ENCODE measurements around the gene SLC6A18.
"Not testable (repeated sequence)": the region's sequence is repeated elsewhere in the genome, so short reads cannot be mapped to it uniquely, and the experiment has no call there.

SLC6A18 gene

GRCh38 chr5:1216918-1217295 is 8.3 kb upstream of the SLC6A18 start:
- DNase-seq: no peak

GRCh38 chr5:1217596-1218206 is 7.5 kb upstream of the SLC6A18 start:
- DNase-seq: no peak

DNA sequence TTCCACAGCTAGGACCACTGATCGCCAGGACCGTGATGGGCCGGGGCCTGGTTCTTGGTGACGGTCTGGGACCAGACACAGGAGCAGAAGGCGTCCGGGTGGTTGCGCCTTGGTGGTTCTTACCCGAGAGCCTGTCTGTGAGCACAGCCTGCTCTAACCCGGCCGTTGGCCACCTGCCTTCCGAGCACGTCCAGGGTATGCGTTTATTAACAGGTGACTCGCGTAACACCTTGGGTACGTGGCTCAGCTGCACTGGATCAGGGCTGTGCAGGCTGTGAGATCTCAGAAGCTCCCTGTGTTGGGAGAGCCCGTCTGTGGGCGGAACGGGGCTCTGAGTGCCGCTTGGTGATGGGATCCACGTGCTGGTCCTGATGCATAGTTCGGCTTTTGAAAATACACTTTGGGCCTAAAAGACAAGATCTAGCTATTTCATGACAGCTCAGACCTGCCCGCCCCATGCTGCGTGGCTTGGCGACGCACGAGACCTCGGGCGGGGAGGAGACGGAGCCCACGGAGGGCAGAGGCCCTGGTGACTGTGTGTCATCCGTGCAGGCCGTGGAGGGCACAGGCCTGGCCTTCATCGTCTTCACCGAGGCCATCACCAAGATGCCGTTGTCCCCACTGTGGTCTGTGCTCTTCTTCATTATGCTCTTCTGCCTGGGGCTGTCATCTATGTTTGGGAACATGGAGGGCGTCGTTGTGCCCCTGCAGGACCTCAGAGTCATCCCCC is 6.7 kb upstream of the SLC6A18 start:
- no peak for DNase-seq

GRCh38 chr5:1219098-1219767 is 5.9 kb upstream of the SLC6A18 start:
- DNase-seq: no peak

DNA sequence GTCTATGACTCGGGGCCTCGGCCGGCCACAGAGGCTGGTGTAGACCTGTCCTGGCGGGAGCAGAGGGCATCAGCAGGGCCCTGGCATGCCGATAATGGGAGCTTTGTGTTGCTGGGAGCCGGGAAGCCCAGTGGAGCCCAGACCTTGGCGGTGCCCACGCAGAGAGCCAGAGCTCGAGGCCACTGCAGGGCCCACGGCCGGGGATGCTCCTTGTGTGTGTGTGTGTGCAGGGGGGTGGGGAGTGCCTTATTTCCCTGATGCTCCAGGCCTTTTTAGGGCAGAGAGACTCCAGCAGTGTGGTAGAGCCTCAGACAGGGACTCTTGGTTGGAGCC is 5.4 kb upstream of the SLC6A18 start:
- DNase-seq: no peak

GRCh38 chr5:1220351-1220750 is 4.8 kb upstream of the SLC6A18 start:
- DNase-seq: no peak

- no peak for DNase-seq
These were observed 4.3 kb upstream of the SLC6A18 start for GRCh38 chr5:1220831-1221230.

- DNase-seq: no peak
These were observed 3.5 kb upstream of the SLC6A18 start for GRCh38 chr5:1221721-1222120.

- no peak for DNase-seq
These were observed 3.0 kb upstream of the SLC6A18 start for GRCh38 chr5:1222147-1222546.

DNA sequence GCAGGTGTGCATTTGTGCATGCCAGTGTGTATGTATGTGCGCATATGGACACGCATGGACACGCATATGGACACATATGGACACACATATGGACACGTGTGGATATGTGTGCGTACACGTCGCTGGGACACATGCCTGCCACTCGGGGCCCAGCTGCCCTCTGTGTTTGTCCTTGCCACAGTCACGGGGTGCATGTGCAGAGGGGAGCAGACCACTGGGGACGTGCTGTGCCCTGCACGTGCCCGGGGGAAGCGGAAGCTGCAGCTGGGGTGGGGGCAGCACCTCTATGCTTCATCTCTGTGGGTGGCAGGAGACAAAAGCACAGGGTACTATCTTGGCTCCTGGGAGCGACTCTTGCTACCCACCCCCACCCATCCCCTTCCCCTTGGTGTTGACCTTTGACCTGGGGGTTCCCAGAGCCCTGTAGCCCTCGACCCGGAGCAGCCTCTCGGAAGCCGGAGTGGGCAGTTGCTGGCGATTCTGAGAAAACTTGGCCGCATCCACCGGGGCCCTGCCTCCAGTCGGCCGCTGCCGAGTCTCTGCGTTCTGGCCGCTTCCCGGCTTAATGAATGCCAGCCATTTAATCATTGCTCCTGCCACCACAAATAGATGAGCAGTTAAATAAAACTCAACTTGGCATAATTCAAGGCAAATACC is 2.4 kb upstream of the SLC6A18 start:
- no peak for DNase-seq

DNA sequence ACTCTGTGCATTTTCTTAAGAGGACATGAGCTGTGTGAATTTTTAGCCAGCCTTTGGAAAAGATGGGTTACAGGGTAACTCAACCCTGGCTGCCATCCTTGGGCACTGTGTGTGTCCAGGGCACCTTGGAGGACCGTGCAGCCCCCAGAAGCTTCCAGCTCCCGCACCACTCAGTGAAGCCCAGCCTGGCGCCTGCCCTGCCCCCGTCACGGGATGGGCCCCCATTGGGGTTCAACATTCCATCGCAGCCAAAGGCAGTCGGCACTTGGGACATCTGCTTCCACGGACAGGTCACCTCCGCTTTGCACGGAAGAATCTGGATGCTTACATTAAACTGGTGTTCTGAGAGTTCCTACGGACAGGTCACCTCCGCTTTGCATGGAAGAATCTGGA is 1.9 kb upstream of the SLC6A18 start:
- no peak for DNase-seq

- DNase-seq: no peak
These were observed 550 bp upstream of the SLC6A18 start for GRCh38 chr5:1224631-1225030.

- no peak for DNase-seq
These were observed 1.1 kb downstream of the SLC6A18 start for GRCh38 chr5:1226231-1226630.

DNA sequence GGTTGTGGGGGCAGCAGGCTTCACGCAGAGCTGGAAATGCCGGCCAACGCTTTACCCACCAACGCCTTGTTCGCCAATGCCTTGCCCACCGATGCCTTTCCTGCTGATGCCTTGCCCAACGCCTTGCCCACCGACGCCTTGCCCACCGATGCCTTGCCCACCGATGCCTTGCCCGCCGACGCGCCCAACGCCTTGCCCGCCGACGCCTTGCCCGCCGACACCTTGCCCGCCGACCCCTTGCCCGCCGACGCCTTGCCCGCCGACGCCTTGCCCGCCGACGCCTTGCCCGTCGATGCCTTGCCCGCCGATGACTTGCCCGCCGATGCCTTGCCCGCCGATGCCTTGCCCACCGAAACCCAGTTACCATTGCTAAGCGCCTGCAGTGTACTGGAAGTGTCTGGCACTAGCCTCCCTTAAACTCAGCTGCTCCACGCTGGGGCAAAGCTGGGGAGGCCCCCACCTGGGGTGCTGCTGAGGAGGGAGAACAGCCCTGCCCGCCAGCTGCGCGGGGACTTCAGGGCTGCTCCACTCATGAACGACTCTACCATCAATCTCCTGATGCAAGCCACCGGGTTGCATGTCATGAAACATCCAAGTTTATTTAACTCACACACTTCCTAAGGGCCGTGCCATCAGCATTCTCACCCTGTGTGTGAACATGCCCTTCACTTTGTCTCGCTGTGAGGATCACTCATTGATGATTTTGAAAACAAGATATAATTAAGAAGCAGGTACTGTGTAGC is 1.8 kb downstream of the SLC6A18 start:
- DNase-seq: no peak

GRCh38 chr5:1227667-1228066 is 2.5 kb downstream of the SLC6A18 start:
- DNase-seq: peak; percentile 92

GRCh38 chr5:1228120-1228519 is 2.9 kb downstream of the SLC6A18 start:
- DNase-seq: peak; percentile 63

GRCh38 chr5:1229023-1229422 is 3.8 kb downstream of the SLC6A18 start:
- DNase-seq: not testable (repeated sequence)

DNA sequence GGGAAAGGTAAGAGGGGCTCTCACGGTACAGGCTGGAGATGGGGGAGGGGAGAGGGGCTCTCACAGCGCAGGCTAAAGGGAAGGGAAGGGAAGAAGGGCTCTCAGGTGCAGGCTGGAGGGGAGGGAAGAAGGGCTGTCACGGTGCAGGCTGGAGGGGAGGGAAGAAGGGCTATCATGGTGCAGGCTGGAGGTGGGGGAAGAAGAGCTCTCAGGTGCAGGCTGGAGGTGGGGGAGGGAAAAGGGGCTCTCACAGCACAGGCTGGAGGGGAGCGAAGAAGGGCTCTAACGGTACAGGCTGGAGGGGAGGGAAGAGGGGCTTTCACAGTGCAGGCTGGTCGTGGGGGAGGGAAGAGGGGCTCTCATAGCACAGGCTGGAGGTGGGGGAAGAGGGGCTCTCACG is 4.6 kb downstream of the SLC6A18 start:
- DNase-seq: no peak

DNA sequence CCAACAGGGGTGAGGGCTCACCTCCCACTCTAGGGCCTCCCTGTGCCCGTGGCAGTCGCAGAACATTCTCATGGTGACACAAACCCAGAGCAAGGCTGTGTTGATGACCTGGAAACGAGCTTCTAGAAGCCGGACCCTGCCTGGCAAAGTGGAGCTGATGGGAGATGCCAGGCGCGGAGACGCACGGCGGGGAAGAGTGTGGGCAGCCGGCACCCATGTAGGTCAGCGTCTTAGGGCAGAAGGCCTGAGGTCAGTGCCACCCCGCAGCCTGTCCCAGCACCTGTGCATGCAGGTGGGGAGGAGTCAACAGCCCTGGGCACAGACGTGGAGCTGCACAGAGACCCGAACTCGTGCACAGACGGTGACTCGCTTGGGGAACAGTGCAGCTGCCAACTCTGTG is 5.4 kb downstream of the SLC6A18 start:
- DNase-seq: no peak

GRCh38 chr5:1231354-1231905 is 6.2 kb downstream of the SLC6A18 start:
- no peak for DNase-seq

- no peak for DNase-seq
These were observed 7.6 kb downstream of the SLC6A18 start for GRCh38 chr5:1232780-1233179.

- peak; percentile 61 for DNase-seq
These were observed 10.2 kb downstream of the SLC6A18 start for GRCh38 chr5:1235379-1235778.

- DNase-seq: no peak
These were observed 10.7 kb downstream of the SLC6A18 start for GRCh38 chr5:1235838-1236237.
